Gastrocnemius medialis (tissue), 4 donors: ENCODE data around the gene CDK1. TPM values are rescaled to one million over a fixed set of nuclear protein-coding genes. Genes with fewer than 3 reads are reported as not detected.
"Not testable (repeated sequence)": the region's sequence is repeated elsewhere in the genome, so short reads cannot be mapped to it uniquely, and the experiment has no call there.

ENCODE experiments used
- ATAC-seq, 2 donors: fragments of 150-250 bp; one replicate each; pipeline ENCODE4 v1.9.1; 2016
- DNase-seq, 2 donors: peaks; one replicate each; pipeline ENCODE4 v3.0.0-alpha.2; 2019
- H3K27ac ChIP-seq, 4 donors: fragments of 200-600 bp; sonication (generic); 1 replicate in 1 of 4; 2 replicates in 3 of 4; pipeline ENCODE4 v1.5.1; 2016 to 2018; ENCODE audit warnings: mild to moderate bottlenecking in 2 of 4, moderate library complexity in 1 of 4
- H3K27me3 ChIP-seq, 3 donors: fragments of 200-600 bp; sonication (generic) in 2 of 3; 1 replicate in 1 of 3; 2 replicates in 2 of 3; pipeline versions ENCODE4 v1.5.1 to v1.6.0; 2016 to 2019; ENCODE audit warnings: mild to moderate bottlenecking in 1 of 3, moderate library complexity in 1 of 3
- H3K36me3 ChIP-seq, 2 donors: fragments of 200-600 bp; sonication (generic) in 1 of 2; one replicate each; pipeline ENCODE4 v1.5.1; 2017 to 2018
- H3K4me1 ChIP-seq, 2 donors: fragments of 200-600 bp; sonication (generic) in 1 of 2; one replicate each; pipeline ENCODE4 v1.5.1; 2016 to 2017; ENCODE audit warnings: mild to moderate bottlenecking in 2 of 2
- H3K4me3 ChIP-seq, 4 donors: fragments of 200-600 bp; sonication (generic) in 3 of 4; 1 replicate in 1 of 4; 2 replicates in 3 of 4; pipeline ENCODE4 v1.5.1; 2016 to 2019; ENCODE audit warnings: mild to moderate bottlenecking in 2 of 4
- H3K9me3 ChIP-seq, 3 donors: fragments of 200-600 bp; sonication (generic) in 2 of 3; 1 replicate in 1 of 3; 2 replicates in 2 of 3; pipeline ENCODE4 v1.5.1; 2016 to 2019
- POLR2A ChIP-seq, 2 donors: fragments of 450-650 bp; IDR thresholded peaks; one replicate each; pipeline ENCODE4 v1.6.1; 2017; ENCODE audit warnings: antibody characterized with exemption in 2 of 2, mild to moderate bottlenecking in 2 of 2, moderate library complexity in 2 of 2
- in situ Hi-C, 4 donors: fragments of 200-750 bp; cut with MboI; loops; one replicate each; pipeline versions ENCODE4 v1.15.0 to v1.8.0; 2017; ENCODE audit warnings: low sequenced_read_pairs in 4 of 4
- intact Hi-C: fragments of 100-400 bp; cut with DNase I; formaldehyde crosslinking; loops from one replicate; pipeline ENCODE4 v1.15.1; 2023; ENCODE audit warnings: low total_unique reads
- total RNA-seq, 4 donors: library from RNA; depleted of rRNA; stranded (reverse); fragments of >200 nt; gene quantifications; one replicate each; pipeline versions ENCODE4 v1.1.0 to v1.2.3, GENCODE V29; 2016
- TF ChIP-seq, protein P1 (sequence below), 5 experiments: fragments of 450-650 bp in 3 of 5; fragments of 200-600 bp in 2 of 5; sonication (generic) in 2 of 5; IDR thresholded peaks in 4 of 5; conservative IDR thresholded peaks in 1 of 5; 1 replicate in 4 of 5; 2 replicates in 1 of 5; pipeline ENCODE4 v1.5.1; 2016 to 2019; ENCODE audit warnings: antibody characterized with exemption in 5 of 5, mild to moderate bottlenecking in 3 of 5, moderate library complexity in 3 of 5

The CDK1 gene
- total RNA-seq, 4 donors from 2014 or later: 0.82 to 1.9 (median 1.2) TPM; not detected in 1

DNA sequence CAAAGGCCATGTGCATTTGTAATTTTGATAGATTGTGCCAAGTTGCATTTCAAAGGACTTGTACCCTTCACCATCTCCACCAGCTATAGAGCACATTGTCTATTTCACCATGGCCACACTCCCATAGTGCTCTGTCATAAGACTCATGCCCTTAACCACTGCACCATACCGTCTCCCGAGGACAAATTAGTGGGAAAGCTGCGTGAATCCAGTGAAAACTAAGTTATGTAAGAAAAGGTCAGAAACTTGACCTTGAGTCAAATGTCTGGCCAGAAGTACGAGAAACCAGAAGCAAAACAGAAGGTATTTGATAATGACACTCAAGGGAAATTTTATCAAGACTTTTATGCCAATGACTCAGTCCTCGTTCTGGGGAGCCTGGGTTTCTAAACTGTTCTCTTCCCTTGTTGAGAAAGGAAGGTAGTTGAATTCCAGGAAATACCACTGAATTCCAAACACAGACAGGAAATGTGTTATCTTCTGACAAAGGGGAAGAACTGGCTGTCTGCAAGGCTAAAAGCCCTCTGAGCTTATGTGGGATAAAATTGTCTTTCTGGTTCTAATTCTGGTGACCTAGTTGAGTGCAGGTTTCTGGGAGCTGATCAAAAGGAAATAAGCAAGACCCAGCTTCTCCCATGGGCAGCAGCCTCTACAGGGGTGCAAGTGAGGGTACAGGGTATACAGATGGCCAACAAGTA, 49.7 kb downstream of the CDK1 start:
- Histone ChIP-seq H3K4me3 (no peak overlapping the region), H3K27ac (peak overlapping the region in 3 of 4 donors; percentile 26 to 35 (median 27)), H3K36me3 (no peaks in the 10 kb centered on the region), H3K9me3 (no peaks in the 10 kb centered on the region), H3K27me3 (no peaks in the 10 kb centered on the region), H3K4me1 (peaks cover 7% of the 10 kb centered on the region in 2 donors)
- intact Hi-C loops (no loop called here), in situ Hi-C loops (no loop called here)
- TF ChIP-seq POLR2A (IDR thresholded peaks at IDR 0.05): no peak
- TF ChIP-seq, protein P1, sequence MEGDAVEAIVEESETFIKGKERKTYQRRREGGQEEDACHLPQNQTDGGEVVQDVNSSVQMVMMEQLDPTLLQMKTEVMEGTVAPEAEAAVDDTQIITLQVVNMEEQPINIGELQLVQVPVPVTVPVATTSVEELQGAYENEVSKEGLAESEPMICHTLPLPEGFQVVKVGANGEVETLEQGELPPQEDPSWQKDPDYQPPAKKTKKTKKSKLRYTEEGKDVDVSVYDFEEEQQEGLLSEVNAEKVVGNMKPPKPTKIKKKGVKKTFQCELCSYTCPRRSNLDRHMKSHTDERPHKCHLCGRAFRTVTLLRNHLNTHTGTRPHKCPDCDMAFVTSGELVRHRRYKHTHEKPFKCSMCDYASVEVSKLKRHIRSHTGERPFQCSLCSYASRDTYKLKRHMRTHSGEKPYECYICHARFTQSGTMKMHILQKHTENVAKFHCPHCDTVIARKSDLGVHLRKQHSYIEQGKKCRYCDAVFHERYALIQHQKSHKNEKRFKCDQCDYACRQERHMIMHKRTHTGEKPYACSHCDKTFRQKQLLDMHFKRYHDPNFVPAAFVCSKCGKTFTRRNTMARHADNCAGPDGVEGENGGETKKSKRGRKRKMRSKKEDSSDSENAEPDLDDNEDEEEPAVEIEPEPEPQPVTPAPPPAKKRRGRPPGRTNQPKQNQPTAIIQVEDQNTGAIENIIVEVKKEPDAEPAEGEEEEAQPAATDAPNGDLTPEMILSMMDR (IDR thresholded peaks at IDR 0.05 in 4 of 5, conservative IDR thresholded peaks at IDR 0.05 in 1 of 5): no peak
- ATAC-seq (peak; percentile 52 to 65), DNase-seq (no peak)

DNA sequence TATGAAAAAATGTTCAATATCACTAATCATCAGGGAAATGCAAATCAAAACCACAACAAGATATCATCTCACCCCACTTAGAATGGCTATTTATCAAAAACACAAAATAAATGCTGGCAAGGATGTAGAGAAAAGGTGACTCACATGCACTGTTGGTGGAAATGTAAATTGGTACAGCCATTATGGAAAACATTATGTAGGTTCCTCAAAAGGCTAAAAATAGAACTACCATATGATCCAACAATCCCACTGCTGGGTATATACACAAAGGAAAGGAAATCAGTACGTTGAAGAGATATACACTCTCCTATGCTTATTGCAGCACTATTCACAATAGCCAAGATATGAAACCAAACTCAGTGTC, 50.2 kb downstream of the CDK1 start:
- DNase-seq (no peak), ATAC-seq (no peak)
- Histone ChIP-seq H3K9me3 (no peaks in the 10 kb centered on the region), H3K4me3 (no peak overlapping the region), H3K27me3 (no peaks in the 10 kb centered on the region), H3K4me1 (peaks cover 7% of the 10 kb centered on the region in 2 donors), H3K36me3 (no peaks in the 10 kb centered on the region), H3K27ac (peak overlapping the region in 2 of 4 donors; percentile 26 to 35)
- intact Hi-C loops: no loop called here
- in situ Hi-C loops: no loop called here
- TF ChIP-seq, protein P1 (IDR thresholded peaks at IDR 0.05 in 4 of 5, conservative IDR thresholded peaks at IDR 0.05 in 1 of 5): no peak
- TF ChIP-seq POLR2A (IDR thresholded peaks at IDR 0.05): no peak

DNA sequence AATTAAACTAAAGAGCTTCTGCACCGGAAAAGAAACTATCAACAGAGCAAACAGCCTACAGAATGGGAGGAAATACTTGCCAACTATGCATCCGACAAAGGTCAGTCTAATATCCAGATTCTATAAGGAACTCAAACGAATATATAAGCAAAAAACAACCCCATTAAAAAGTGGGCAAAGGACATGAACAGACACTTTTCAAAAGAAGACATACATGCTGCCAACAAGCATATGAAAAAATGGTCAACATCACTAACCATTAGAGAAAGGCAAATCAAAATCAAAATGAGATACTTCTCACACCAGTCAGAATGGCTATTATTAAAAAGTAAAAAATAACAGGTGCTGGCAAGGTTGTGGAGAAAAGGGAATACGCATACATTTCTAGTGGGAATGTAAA, 53.9 kb downstream of the CDK1 start:
- peaks cover 12 to 14% of the 10 kb centered on the region in 2 donors for H3K4me1 ChIP-seq
- DNase-seq, ATAC-seq, H3K27ac ChIP-seq, H3K4me3 ChIP-seq, H3K36me3 ChIP-seq, intact Hi-C loops, H3K9me3 ChIP-seq, H3K27me3 ChIP-seq, in situ Hi-C loops: not testable (repeated sequence)

DNA sequence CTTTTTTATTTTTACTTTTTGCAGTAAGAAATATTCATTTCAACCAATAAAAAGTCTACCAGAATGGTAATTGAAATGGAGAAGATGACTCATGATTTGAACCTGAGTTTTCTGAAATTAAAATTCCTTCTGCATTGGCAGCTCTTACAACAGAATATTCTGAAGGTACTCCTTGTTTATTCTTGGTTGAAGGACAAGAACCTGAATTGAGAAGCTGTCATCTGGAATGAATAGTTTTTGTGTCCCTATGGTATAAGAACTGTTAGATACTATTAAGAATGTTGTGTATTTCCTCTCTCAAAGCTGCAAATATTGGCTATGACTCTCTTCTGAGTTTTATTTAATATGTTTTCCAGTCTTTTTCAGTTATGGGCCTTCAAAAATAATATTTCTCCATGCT, 56.1 kb downstream of the CDK1 start:
- Histone ChIP-seq H3K4me1 (peaks cover 7 to 9% of the 10 kb centered on the region in 2 donors), H3K27me3 (no peaks in the 10 kb centered on the region), H3K36me3 (no peaks in the 10 kb centered on the region), H3K9me3 (no peaks in the 10 kb centered on the region), H3K27ac (peak overlapping the region in 1 of 4 donors; percentile 4), H3K4me3 (no peak overlapping the region)
- DNase-seq (no peak), ATAC-seq (no peak)
- in situ Hi-C loops: no loop called here
- TF ChIP-seq, protein P1 (IDR thresholded peaks at IDR 0.05 in 4 of 5, conservative IDR thresholded peaks at IDR 0.05 in 1 of 5): no peak
- TF ChIP-seq POLR2A (IDR thresholded peaks at IDR 0.05): no peak
- intact Hi-C loops: no loop called here

DNA sequence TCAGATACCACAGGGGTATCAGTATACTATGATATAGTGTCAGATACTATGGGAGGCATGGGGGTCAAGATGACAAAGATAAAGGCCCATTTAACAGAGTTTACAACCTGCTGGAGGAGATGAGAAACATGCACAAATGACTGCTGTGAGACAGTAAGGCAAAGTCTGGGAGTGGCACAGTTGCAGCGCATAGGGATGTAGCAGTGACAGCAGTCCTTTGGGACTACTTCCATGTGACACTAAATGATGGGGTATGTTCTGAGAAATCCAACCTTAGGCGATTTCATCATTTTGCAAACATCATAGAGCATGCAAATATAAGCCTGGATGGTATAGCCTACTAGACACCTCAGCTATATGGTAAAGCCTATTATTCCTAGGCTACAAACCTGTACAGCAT, 56.8 kb downstream of the CDK1 start:
- no peaks in the 10 kb centered on the region for H3K27me3 ChIP-seq
- in situ Hi-C loops (no loop called here), intact Hi-C loops (no loop called here)
- TF ChIP-seq, protein P1 (IDR thresholded peaks at IDR 0.05 in 4 of 5, conservative IDR thresholded peaks at IDR 0.05 in 1 of 5): no peak
- TF ChIP-seq POLR2A (IDR thresholded peaks at IDR 0.05): no peak
- peaks cover 7 to 9% of the 10 kb centered on the region in 2 donors for H3K4me1 ChIP-seq
- no peaks in the 10 kb centered on the region for H3K9me3 ChIP-seq
- DNase-seq (no peak), ATAC-seq (no peak)
- H3K27ac ChIP-seq: no peak overlapping the region
- no peaks in the 10 kb centered on the region for H3K36me3 ChIP-seq
- H3K4me3 ChIP-seq: no peak overlapping the region

DNA sequence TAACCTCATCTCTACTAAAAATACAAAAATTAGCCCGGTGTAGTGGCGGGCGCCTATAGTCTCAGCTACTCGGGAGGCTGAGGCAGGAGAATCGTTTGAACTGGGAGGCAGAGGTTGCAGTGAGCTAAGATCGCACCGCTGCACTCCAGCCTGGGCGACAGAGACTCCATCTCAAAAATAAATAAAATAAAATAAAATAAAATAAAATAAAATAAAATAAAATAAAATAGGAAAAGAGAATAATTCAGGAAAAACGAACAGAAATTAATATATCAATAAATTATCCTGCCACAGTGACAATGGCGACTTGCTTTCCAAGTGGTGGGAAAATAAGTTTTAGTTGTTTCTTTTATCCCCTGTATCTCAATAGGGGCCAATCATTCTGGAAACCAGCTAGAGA, 62.9 kb downstream of the CDK1 start:
- H3K4me1 ChIP-seq, H3K27ac ChIP-seq, in situ Hi-C loops, DNase-seq, H3K9me3 ChIP-seq, H3K27me3 ChIP-seq, H3K36me3 ChIP-seq, H3K4me3 ChIP-seq, ATAC-seq, intact Hi-C loops: not testable (repeated sequence)
